Measurements from ENCODE around the gene ZNF280D.

ZNF280D gene

DNA sequence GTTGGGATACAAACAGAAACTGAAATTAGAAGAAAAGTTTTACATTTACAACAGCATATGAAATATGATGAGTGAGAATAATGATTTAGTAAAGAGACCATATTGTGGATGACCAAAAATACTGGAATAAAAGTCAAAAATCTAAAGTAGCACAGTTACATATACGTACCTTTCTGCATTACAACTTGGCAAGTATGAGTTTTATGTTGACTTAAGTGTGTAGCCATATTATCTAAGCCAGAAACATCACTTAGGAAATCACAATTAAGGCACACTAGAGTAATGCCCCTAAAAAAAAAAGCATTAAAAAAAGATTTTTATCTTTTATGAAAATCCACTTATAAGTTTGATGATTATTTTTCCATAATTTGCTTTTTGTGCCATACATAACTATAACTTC is 79.1 kb downstream of the ZNF280D start:
- TF ChIP-seq CTBP1 (IDR thresholded peaks at IDR 0.05; ENCODE audit: borderline replicate concordance): no peak
- TF ChIP-seq BHLHE40 (IDR thresholded peaks at IDR 0.05; ENCODE audit: borderline replicate concordance): no peak
- no peak for TF ChIP-seq ZNF384 (IDR thresholded peaks at IDR 0.05)
- TF ChIP-seq NFRKB (IDR thresholded peaks at IDR 0.05): no peak
- no peak for TF ChIP-seq FOXA1 (IDR thresholded peaks at IDR 0.05)
- no peak for TF ChIP-seq TARDBP (IDR thresholded peaks at IDR 0.05)
- no peak for TF ChIP-seq L3MBTL2 (conservative IDR thresholded peaks at IDR 0.05)
- TF ChIP-seq FOXM1 (IDR thresholded peaks at IDR 0.05; ENCODE audit: borderline replicate concordance): no peak
- TF ChIP-seq SP1 (IDR thresholded peaks at IDR 0.05): no peak
- no peak for TF ChIP-seq HDGF (IDR thresholded peaks at IDR 0.05; ENCODE audit: borderline replicate concordance)
- no peak for TF ChIP-seq FOXK2 (IDR thresholded peaks at IDR 0.05)
- TF ChIP-seq, protein P1, sequence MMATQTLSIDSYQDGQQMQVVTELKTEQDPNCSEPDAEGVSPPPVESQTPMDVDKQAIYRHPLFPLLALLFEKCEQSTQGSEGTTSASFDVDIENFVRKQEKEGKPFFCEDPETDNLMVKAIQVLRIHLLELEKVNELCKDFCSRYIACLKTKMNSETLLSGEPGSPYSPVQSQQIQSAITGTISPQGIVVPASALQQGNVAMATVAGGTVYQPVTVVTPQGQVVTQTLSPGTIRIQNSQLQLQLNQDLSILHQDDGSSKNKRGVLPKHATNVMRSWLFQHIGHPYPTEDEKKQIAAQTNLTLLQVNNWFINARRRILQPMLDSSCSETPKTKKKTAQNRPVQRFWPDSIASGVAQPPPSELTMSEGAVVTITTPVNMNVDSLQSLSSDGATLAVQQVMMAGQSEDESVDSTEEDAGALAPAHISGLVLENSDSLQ (IDR thresholded peaks at IDR 0.05): no peak
- TF ChIP-seq ELF4 (IDR thresholded peaks at IDR 0.05): no peak
- TF ChIP-seq LEF1 (IDR thresholded peaks at IDR 0.05; ENCODE audit: borderline replicate concordance): no peak
- DNase-seq (ENCODE audit: extremely low spot score): no peak
- CTCF ChIA-PET: interaction anchor here (0.7 kb wide), 1 partner anchor 202 kb away, joined by 3 read pairs; no protein-coding TSS in a partner anchor
- POLR2A ChIA-PET: no interaction called here

- TF ChIP-seq LEF1 (IDR thresholded peaks at IDR 0.05; ENCODE audit: borderline replicate concordance) (no peak), HDGF (IDR thresholded peaks at IDR 0.05; ENCODE audit: borderline replicate concordance) (no peak), ZNF384 (IDR thresholded peaks at IDR 0.05) (no peak), FOXM1 (IDR thresholded peaks at IDR 0.05; ENCODE audit: borderline replicate concordance) (no peak), TARDBP (IDR thresholded peaks at IDR 0.05) (no peak), BHLHE40 (IDR thresholded peaks at IDR 0.05; ENCODE audit: borderline replicate concordance) (no peak), NFRKB (IDR thresholded peaks at IDR 0.05) (no peak), ARNT (IDR thresholded peaks at IDR 0.05) (no peak), CTBP1 (IDR thresholded peaks at IDR 0.05; ENCODE audit: borderline replicate concordance) (no peak), SP1 (IDR thresholded peaks at IDR 0.05) (no peak), FOXK2 (IDR thresholded peaks at IDR 0.05) (no peak), FOXA1 (IDR thresholded peaks at IDR 0.05) (no peak), ELF4 (IDR thresholded peaks at IDR 0.05) (no peak)
- TF ChIP-seq, protein P1 (IDR thresholded peaks at IDR 0.05): no peak
- ChIA-PET CTCF (no interaction called here), POLR2A (no interaction called here)
- no peak for DNase-seq (ENCODE audit: extremely low spot score)
Observed at GRCh38 chr15:56653787-56654186, 79.5 kb downstream of the ZNF280D start.

DNA sequence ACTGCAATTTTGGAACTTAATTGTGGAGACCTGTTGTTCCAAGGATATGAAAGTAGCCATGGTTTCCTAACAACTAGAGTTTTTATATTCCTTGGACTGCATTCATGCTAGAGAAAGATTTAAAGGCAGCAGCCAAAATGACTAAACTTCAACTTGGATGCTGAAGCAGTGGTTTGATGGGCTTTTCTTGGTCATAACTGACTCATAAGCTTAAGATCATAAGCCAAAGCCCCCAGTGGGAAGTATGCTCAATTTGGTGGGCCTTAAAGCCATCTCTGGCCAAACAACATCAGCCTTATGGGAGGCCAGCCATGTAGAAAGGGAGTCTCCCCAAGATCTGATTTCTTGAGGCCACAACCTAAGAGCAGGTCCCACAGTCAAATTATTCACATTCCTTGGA is 80.2 kb downstream of the ZNF280D start:
- TF ChIP-seq SUZ12 (IDR thresholded peaks at IDR 0.05) (no peak), TARDBP (IDR thresholded peaks at IDR 0.05) (no peak), BHLHE40 (IDR thresholded peaks at IDR 0.05; ENCODE audit: borderline replicate concordance) (no peak), NFRKB (IDR thresholded peaks at IDR 0.05) (no peak), ARNT (IDR thresholded peaks at IDR 0.05) (no peak), FOXA1 (IDR thresholded peaks at IDR 0.05) (no peak), FOXM1 (IDR thresholded peaks at IDR 0.05; ENCODE audit: borderline replicate concordance) (no peak), LEF1 (IDR thresholded peaks at IDR 0.05; ENCODE audit: borderline replicate concordance) (no peak), CTBP1 (IDR thresholded peaks at IDR 0.05; ENCODE audit: borderline replicate concordance) (no peak), ELF4 (IDR thresholded peaks at IDR 0.05) (no peak), SP1 (IDR thresholded peaks at IDR 0.05) (no peak), ZNF384 (IDR thresholded peaks at IDR 0.05) (no peak), L3MBTL2 (conservative IDR thresholded peaks at IDR 0.05) (no peak), FOXK2 (IDR thresholded peaks at IDR 0.05) (no peak)
- TF ChIP-seq, protein P1 (IDR thresholded peaks at IDR 0.05): no peak
- POLR2A ChIA-PET: no interaction called here
- no peak for DNase-seq (ENCODE audit: extremely low spot score)
- CTCF ChIA-PET: no interaction called here

- TF ChIP-seq L3MBTL2 (conservative IDR thresholded peaks at IDR 0.05): no peak
- no peak for TF ChIP-seq CTBP1 (IDR thresholded peaks at IDR 0.05; ENCODE audit: borderline replicate concordance)
- no peak for TF ChIP-seq HDGF (IDR thresholded peaks at IDR 0.05; ENCODE audit: borderline replicate concordance)
- no peak for TF ChIP-seq ZNF384 (IDR thresholded peaks at IDR 0.05)
- TF ChIP-seq LEF1 (IDR thresholded peaks at IDR 0.05; ENCODE audit: borderline replicate concordance): no peak
- TF ChIP-seq NFRKB (IDR thresholded peaks at IDR 0.05): no peak
- no peak for TF ChIP-seq FOXM1 (IDR thresholded peaks at IDR 0.05; ENCODE audit: borderline replicate concordance)
- TF ChIP-seq FOXK2 (IDR thresholded peaks at IDR 0.05): no peak
- TF ChIP-seq FOXA1 (IDR thresholded peaks at IDR 0.05): no peak
- TF ChIP-seq BHLHE40 (IDR thresholded peaks at IDR 0.05; ENCODE audit: borderline replicate concordance): no peak
- no peak for TF ChIP-seq ARNT (IDR thresholded peaks at IDR 0.05)
- no peak for TF ChIP-seq SP1 (IDR thresholded peaks at IDR 0.05)
- TF ChIP-seq, protein P1 (IDR thresholded peaks at IDR 0.05): no peak
- no peak for TF ChIP-seq SUZ12 (IDR thresholded peaks at IDR 0.05)
- ChIA-PET CTCF (no interaction called here), POLR2A (no interaction called here)
- no peak for DNase-seq (ENCODE audit: extremely low spot score)
Observed at GRCh38 chr15:56648311-56648710, 85.0 kb downstream of the ZNF280D start.

- POLR2A ChIA-PET: no interaction called here
- no peak for DNase-seq (ENCODE audit: extremely low spot score)
- TF ChIP-seq L3MBTL2 (conservative IDR thresholded peaks at IDR 0.05) (no peak), NFRKB (IDR thresholded peaks at IDR 0.05) (no peak), SP1 (IDR thresholded peaks at IDR 0.05) (no peak)
- CTCF ChIA-PET: no interaction called here
Observed at GRCh38 chr15:56640549-56640948, 92.8 kb downstream of the ZNF280D start.

DNA sequence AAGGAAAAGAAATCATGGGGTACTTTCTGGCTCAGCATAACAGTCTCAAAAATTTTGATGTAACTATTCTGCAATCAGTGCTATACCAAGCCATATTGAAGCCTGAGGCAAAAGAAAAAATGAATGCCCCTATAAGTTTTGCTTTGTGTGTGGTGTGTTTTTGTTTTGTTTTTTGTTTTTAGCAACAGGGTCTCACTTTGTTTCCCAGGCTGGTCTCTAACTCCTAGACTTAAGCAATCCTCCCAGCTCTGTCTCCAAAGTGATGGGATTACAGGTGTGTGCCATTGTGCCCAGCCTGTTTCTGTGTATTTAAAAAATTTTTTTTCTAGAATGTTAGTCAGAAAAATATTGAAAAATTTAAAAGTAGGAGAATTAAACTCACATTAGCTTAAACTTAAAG is 93.2 kb downstream of the ZNF280D start:
- ChIA-PET POLR2A (no interaction called here), CTCF (interaction anchor here (0.6 kb wide), 1 partner anchor 149 kb away, joined by 3 read pairs; no protein-coding TSS in a partner anchor)
- DNase-seq (ENCODE audit: extremely low spot score): no peak

More for the DNA sequence above, 93.2 kb downstream of the ZNF280D start:
- TF ChIP-seq ARNT (IDR thresholded peaks at IDR 0.05): no peak
- no peak for TF ChIP-seq FOXA1 (IDR thresholded peaks at IDR 0.05)
- TF ChIP-seq NFRKB (IDR thresholded peaks at IDR 0.05): no peak
- no peak for TF ChIP-seq FOXM1 (IDR thresholded peaks at IDR 0.05; ENCODE audit: borderline replicate concordance)
- no peak for TF ChIP-seq ELF4 (IDR thresholded peaks at IDR 0.05)
- TF ChIP-seq SUZ12 (IDR thresholded peaks at IDR 0.05): no peak
- TF ChIP-seq HDGF (IDR thresholded peaks at IDR 0.05; ENCODE audit: borderline replicate concordance): no peak
- TF ChIP-seq, protein P1 (IDR thresholded peaks at IDR 0.05): no peak
- no peak for TF ChIP-seq TARDBP (IDR thresholded peaks at IDR 0.05)
- no peak for TF ChIP-seq FOXK2 (IDR thresholded peaks at IDR 0.05)
- no peak for TF ChIP-seq LEF1 (IDR thresholded peaks at IDR 0.05; ENCODE audit: borderline replicate concordance)
- no peak for TF ChIP-seq L3MBTL2 (conservative IDR thresholded peaks at IDR 0.05)
- TF ChIP-seq BHLHE40 (IDR thresholded peaks at IDR 0.05; ENCODE audit: borderline replicate concordance): no peak
- TF ChIP-seq SP1 (IDR thresholded peaks at IDR 0.05): no peak
- TF ChIP-seq CTBP1 (IDR thresholded peaks at IDR 0.05; ENCODE audit: borderline replicate concordance): no peak
- TF ChIP-seq ZNF384 (IDR thresholded peaks at IDR 0.05): no peak
